Body of pancreas (tissue), 4 donors: ENCODE results near the gene GRM3.

ENCODE experiments used
- CTCF ChIP-seq, 7 experiments: fragments of 450-650 bp in 4 of 7; fragments of 200-600 bp in 3 of 7; sonication (generic) in 3 of 7; IDR thresholded peaks; one replicate each; pipeline ENCODE4 v1.5.1; 2016 to 2019; ENCODE audit warnings: antibody characterized with exemption in 7 of 7
- POLR2A ChIP-seq, 3 donors: fragments of 450-650 bp; IDR thresholded peaks; one replicate each; pipeline ENCODE4 v1.6.1; 2016; ENCODE audit warnings: antibody characterized with exemption in 3 of 3, mild to moderate bottlenecking in 2 of 3

DNA sequence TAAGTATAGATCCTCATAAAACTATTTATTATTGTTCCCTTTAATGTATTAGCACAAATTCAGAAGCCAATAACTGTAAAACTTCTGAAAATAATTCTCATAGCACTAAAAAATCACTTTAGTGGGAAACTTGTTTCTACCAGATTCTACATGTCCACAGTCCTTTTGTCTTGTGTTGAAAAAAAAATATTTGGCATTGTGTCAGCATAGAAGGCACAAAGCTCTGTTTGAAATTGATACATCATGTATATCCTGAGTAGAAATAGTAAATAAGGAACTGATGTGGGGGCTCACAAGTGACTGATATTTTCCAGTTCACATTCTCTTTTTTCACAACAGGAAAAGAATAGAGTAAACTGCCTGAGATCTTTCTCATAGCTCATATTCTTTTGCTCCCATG is 134.6 kb downstream of the GRM3 start:
- TF ChIP-seq CTCF (IDR thresholded peaks at IDR 0.05) (no peak), POLR2A (IDR thresholded peaks at IDR 0.05) (no peak)
